IPS-NIHi7 (cell line): Measurements from ENCODE around the gene GSAP.
"Not testable (repeated sequence)": the region's sequence is repeated elsewhere in the genome, so short reads cannot be mapped to it uniquely, and the experiment has no call there.

ENCODE experiments used
- DNase-seq: peaks from one replicate; pipeline ENCODE4 v3.0.0; 2012; ENCODE audit warnings: mixed read lengths; ENCODE audit errors: extremely low spot score

Gene GSAP

DNA sequence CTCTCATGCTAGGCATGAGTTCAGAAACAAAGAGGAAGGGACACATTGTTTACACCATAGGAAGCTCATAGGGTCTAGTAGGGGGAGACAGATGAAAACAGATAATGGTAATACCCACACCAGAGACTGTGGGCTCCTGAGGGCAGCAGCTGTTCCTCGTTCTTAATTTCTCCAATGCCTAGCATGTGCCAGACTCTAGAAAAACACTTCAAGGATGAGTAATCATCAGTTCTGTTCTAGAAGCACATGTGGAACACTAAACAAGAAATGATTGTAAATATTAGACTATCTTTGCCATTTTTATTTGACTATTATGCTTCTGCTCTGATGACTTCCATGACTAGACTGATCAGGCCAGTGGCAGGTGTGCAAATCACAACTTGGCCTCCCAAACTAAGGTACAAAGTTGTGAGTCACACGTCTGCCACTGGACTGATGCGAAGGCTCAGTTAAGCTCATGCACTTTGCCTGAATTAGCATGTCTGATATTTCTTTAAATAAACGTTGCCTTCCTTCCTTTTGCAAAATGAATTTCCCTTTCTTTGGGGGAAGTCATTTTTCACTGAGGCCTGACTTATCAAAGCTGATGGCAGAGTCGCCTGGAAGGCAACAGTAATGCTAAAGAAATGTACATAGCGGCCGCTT is 127.4 kb downstream of the GSAP start:
- DNase-seq, result no peak

DNA sequence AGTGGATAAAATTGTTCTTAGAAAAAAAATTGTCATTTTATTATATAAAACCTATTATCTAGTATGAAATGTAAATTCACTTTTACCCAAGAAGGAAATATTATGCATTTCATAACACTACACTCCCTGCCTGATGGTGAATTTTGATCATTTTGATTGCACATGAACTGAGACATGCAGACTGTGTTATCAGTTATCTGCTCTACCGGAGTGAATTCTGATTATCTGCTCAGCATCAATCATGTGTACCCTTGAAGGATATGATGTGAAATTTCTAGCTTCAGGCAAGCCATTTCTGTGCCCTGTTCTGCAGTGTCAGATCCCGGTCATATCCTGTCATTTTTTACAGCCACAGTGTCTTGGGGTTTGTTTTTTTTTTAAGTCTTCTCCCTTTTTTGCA is 131.5 kb downstream of the GSAP start:
- DNase-seq, result no peak

DNA sequence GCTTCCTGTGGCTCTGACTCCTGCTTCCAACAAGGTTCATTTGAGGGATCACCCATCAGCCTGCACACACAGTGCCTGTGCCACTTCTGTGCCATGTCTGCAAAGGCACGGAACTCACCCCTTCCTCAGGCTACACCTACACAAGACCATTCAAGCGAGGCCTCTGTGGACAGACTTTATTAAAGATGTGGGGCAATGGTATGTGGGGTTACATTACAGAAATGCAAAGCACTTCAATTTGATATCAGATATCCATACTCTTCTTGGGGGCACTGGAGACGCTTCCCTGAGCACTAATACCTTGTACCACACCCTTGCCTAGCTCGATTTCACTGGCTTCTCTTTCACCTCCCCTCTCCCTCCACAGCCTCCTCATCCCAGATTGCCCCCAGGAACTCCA is 132.1 kb downstream of the GSAP start:
- no peak for DNase-seq

DNA sequence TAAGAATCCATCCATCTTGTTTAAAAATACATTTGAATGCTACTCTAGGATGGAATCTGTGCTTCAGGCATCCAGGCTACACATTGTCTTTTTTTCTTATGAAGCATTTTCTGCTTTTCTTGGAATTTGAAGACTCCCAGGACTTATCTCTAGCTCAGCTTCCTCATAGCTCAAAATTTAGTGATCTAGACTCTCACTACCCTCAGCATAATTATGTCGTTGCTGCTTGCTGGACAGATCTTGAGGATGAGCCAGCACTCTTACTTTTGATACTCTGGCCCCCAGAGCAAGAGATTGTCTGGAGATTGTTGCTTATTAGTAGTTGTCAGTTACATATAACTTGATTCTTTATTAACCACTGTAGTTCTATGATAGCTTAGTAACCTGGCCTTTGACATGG is 133.3 kb downstream of the GSAP start:
- DNase-seq, result no peak

DNA sequence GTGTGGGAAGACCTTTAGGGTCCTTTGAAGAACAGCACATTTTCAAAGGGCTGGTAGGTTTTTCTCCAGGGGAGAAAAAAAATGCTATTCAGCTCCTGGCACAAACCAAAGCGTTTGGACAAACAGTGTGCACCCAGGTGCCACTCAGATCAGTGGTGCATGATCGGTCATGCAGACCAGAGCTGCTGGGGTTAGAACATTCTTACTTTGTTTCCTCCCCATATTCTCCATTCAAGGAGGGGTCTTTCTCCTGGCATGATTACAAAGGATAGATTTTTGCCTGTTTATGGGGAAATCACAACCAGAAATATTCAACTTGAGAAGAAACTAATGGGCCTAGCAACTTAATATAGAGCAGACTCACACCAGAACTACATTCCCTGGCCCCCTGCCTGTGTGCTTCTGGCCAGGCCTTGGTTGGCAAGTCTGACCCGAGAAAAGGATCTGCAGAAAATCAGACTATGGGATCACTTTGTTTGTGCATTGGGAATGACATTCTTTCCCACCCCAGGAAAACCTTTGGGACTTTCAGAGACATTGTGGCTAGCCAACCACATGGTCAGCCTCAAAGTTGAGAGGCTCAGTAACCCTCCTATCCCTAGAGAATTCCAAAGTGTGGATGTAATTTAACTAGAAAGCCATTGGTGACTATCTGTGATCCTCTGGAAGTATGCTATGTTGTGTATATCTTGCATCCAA is 134.2 kb downstream of the GSAP start:
- no peak for DNase-seq

DNA sequence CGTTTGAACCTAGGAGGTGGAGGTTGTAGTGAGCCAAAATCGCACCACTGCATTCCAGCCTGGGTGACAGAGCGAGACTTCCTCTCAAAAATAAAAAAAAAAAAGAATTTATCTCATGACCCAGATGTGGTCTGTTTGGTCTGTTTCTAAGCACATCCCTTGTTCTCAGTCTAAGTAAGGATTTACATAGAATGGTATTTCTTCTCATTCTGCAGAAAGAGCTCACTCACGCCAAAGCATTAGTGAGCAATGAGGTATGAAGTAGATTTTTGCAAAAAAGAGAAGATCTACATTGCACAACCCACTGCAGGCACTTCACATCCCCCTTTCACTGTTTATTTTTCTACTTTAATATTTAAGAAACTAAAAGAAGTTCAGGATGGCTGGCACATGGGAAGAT is 140.0 kb downstream of the GSAP start:
- no peak for DNase-seq

DNA sequence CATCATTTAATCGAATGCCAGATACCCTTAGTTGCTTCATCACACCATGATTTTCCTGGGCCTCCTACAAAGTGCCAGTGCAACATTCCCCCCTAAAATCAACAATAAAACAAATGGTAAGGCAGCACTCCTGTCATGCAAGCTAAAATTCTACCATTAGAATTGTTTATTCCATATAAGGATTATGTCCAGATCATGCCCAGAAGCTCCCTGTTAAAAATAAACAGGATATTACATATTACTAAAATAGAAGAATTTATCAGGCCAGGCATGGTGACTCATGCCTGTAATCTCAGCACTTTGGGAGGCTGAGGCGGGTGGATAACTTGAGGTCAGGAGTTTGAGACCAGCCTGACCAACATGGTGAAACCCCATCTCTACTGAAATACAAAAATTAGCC is 140.5 kb downstream of the GSAP start:
- DNase-seq, result not testable (repeated sequence)

DNA sequence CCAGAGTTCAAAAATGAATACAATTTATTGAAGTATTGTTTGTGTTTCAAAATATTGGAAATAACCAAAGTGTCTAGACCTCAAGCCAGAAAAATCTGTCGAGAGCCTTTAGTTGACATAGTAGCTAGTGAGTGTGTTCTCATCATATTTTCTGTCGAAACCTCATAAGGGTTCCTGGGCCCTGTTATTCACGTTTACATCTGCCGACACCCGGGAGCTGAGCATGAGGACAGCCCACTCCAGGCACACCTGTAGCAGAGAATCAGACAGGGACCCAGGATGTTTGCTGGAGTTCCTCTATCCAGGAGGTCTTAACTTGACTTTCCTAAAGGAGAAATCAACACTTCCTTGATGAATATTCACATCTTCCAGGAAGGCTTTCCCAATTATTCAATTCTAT is 144.4 kb downstream of the GSAP start:
- no peak for DNase-seq

DNA sequence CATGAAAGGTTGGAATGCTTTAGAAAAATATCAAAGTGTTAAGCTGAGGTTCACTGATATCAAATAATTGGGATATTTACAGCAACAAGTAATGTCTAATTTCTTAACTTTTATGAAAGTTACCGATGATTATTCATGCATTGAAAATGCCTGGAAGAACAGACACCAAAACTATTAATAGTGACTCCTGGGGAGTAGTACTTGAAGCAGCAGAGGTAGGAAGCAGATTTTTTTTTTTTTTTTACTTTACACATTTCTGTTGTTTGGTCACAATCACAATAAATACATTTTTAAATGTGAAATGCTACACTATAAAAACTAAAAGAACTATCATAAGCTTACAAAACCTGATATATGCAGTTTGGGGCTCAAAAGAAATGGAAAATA is 146.1 kb downstream of the GSAP start:
- no peak for DNase-seq

DNA sequence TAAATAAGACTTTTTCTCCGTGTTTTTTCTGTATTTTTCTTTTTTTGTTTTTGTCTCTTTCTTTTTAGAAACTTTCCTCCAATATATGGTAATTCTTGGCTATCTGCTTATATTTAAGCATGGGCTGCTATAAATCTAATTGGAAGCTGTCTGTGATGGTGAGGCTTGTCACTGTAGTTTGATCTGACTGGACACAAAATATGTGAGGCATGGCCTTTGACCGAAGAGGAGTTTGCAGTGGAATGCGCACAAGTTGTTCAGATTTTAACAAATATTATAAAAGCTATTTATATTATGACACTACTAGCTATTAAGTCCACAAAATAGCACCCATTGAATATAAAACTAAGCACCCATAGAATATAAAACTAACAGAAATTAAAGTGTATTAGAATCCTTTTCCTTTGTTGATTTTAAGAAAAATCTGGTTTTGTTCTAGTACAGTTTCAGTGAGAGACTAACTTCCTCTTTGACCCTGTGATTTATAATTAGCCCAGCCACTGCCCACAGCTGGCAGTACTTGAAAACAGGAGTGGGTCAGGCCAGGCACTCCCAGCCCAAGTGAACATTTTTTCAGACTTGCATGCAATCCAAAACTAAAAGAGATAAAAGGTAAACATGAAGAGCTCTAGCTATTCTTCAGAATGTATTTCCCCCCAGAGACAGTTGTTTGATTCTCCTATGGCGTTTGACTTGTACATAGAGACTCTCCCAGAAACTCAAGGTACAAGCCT is 146.6 kb downstream of the GSAP start:
- no peak for DNase-seq

DNA sequence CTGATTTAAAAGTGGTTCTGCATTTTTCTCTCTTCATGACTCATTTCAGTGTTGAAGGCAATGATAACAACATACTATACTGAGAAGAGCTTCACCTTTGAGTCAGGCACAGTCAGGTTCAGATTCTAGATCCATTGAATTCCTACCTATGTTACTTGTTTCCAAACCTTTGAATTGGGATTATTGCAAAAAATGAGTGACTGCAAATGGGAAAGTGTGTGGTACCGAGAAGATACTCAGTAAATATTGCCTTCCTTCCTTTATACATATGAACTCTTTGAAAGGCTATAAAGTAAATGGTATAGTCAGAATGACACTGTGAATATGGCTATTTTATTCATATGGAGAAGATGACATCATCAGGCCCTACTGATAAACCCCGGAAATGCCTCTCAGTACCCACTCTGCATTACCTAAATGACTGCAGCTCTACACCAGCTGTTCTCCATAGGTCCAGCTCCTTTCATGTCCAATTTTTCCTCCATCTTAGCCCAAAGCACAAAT is 149.8 kb downstream of the GSAP start:
- no peak for DNase-seq

DNA sequence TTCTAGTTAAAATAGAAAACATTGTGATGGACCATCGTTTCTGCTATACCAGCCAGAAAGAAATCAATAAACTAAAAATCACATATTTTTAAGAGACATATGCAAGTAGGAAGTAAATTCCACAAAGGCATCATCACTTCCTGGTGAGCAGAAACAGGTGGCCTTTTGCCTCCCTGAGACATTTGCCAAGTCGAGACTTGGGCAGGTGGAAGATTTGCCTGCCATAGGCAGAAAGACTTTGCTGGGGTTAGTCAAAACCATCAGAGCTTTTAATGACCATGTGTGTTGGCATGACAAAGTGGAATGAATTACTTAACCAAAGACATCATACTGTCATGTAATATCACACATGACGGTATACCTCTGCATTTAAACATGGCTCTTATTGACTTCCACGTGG is 150.5 kb downstream of the GSAP start:
- DNase-seq, result no peak

DNA sequence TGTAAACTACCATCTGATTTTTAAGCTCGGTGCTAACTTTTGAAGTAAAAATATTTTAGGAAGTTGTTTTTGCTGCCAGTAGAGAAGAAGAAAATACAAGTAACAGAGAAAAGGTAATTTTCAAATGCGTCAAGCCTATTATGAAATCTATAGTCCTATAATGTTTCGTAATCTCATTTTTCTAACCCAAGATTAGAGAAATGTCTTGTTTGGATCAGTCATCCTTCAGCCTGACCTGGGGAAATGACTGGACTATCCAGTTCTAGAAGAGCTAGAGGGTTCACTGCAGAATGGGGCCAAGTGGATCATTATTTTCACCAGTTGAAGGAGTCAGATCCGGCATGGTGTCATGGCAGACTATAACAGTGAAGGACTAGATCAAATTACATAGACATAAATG is 153.8 kb downstream of the GSAP start:
- no peak for DNase-seq
